HCT116 (cell line): ENCODE results near the gene GOLGA6A. TPM values are rescaled to one million over a fixed set of nuclear protein-coding genes. Genes with fewer than 3 reads are reported as not detected.

Source experiments
- ATAC-seq: fragments of 200-7000 bp; cut with Tn5 transposase; 2 replicates; pipeline ENCODE4 v1.9.1; 2020; ENCODE audit warnings: mild to moderate bottlenecking, moderate library complexity
- BruUV-seq: library from RNA; stranded (reverse); fragments of 400-500 nt; replicated peaks from 2 replicates; lab custom pipeline; 2021; lab: Mats Ljungman, UMichigan
- CTCF ChIA-PET: fragments of 300-600 bp; sonication (Branson Sonifier 250); formaldehyde crosslinking; loops from one replicate; lab custom pipeline; 2021; ENCODE audit warnings: antibody characterized with exemption; lab: Charles Lee
- POLR2A ChIA-PET: fragments of 300-600, 350-600 bp; sonication (Branson Sonifier 250); formaldehyde crosslinking; loops from one replicate; lab custom pipeline; 2021; ENCODE audit warnings: antibody characterized with exemption; lab: Charles Lee
- RAD21 ChIA-PET, 2 experiments: fragments of 300-600 bp; sonication (Branson Sonifier 250); formaldehyde crosslinking; loops; one replicate each; lab custom pipeline; 2023; ENCODE audit warnings: low total read pairs in 2 of 2; ENCODE audit not compliant: uncharacterized antibody in 2 of 2, unreplicated experiment in 2 of 2, low non-redundant PET in 1 of 2; lab: Charles Lee
- DNase-seq: peaks from one replicate; pipeline ENCODE4 v3.0.0-alpha.2; 2010; ENCODE audit warnings: low read depth, low spot score
- H2AFZ ChIP-seq: fragments of 200-600 bp; shearing (Covaris generic), sonication (generic); 2 replicates; pipeline ENCODE4 v1.6.1; 2017; ENCODE audit warnings: low read depth, mixed run types, mixed read lengths, antibody characterized with exemption, low read length; ENCODE audit not compliant: poor library complexity, severe bottlenecking
- H3K27ac ChIP-seq: 2 replicates; pipeline ENCODE4 v1.5.1; 2012; ENCODE audit warnings: low read depth, low read length
- H3K27me3 ChIP-seq: fragments of 200-600 bp; sonication (generic); 2 replicates; pipeline ENCODE4 v1.6.1; 2016; ENCODE audit warnings: mixed run types, low read length, mixed read lengths; ENCODE audit not compliant: insufficient read depth
- H3K36me3 ChIP-seq, 2 experiments: fragments of 200-500 bp in 1 of 2; fragments of 200-600 bp in 1 of 2; sonication (Bioruptor generic) in 1 of 2; sonication (generic) in 1 of 2; 2 replicates each; pipeline versions ENCODE4 v1.5.1 to v1.6.1; 2014 to 2016; ENCODE audit warnings: low read length in 2 of 2, inconsistent platforms in 1 of 2, mixed read lengths in 1 of 2, mixed run types in 1 of 2; ENCODE audit not compliant: insufficient read depth in 2 of 2, control insufficient read depth in 1 of 2
- H3K4me1 ChIP-seq, 2 experiments: fragments of 200-600 bp in 1 of 2; sonication (generic) in 1 of 2; 2 replicates each; pipeline versions ENCODE4 v1.5.1 to v1.6.1; 2012 to 2017; ENCODE audit warnings: low read length in 2 of 2, inconsistent platforms in 1 of 2, mild to moderate bottlenecking in 1 of 2, mixed read lengths in 1 of 2, mixed run types in 1 of 2, moderate library complexity in 1 of 2; ENCODE audit not compliant: insufficient read depth in 2 of 2, control insufficient read depth in 1 of 2
- H3K4me2 ChIP-seq: fragments of 200-600 bp; sonication (generic); 2 replicates; pipeline ENCODE4 v1.6.1; 2017; ENCODE audit warnings: mixed run types, low read length, mixed read lengths
- H3K4me3 ChIP-seq, 2 experiments: fragments of 200-600 bp in 1 of 2; sonication (generic) in 1 of 2; replicated peaks in 1 of 2; 2 replicates each; pipeline ENCODE4 v1.5.1; 2011 to 2016; ENCODE audit warnings: low read length in 2 of 2, control low read depth in 1 of 2, low read depth in 1 of 2, mild to moderate bottlenecking in 1 of 2, mixed read lengths in 1 of 2, mixed run types in 1 of 2
- H3K79me2 ChIP-seq: fragments of 200-600 bp; sonication (generic); 2 replicates; pipeline ENCODE4 v1.6.1; 2017; ENCODE audit warnings: mild to moderate bottlenecking, mixed run types, low read length, moderate library complexity, mixed read lengths; ENCODE audit not compliant: insufficient read depth
- H3K9ac ChIP-seq: fragments of 200-600 bp; sonication (generic); 2 replicates; pipeline ENCODE4 v1.6.1; 2016; ENCODE audit warnings: low read length, mixed read lengths
- H3K9me2 ChIP-seq: fragments of 200-600 bp; sonication (generic), shearing (Covaris generic); 2 replicates; pipeline ENCODE4 v1.6.1; 2017; ENCODE audit warnings: mixed run types, mild to moderate bottlenecking, moderate library complexity; ENCODE audit not compliant: insufficient read depth
- H3K9me3 ChIP-seq, 2 experiments: fragments of 200-500 bp in 1 of 2; fragments of 200-600 bp in 1 of 2; sonication (Bioruptor generic) in 1 of 2; sonication (generic) in 1 of 2; 2 replicates each; pipeline ENCODE4 v1.6.1; 2014 to 2017; ENCODE audit warnings: low read length in 2 of 2, mixed read lengths in 2 of 2, inconsistent platforms in 1 of 2, low read depth in 1 of 2, mild to moderate bottlenecking in 1 of 2, mixed run types in 1 of 2, moderate library complexity in 1 of 2; ENCODE audit not compliant: control insufficient read depth in 1 of 2, insufficient read depth in 1 of 2
- H4K20me1 ChIP-seq: fragments of 200-600 bp; sonication (generic), shearing (Covaris generic); 2 replicates; pipeline ENCODE4 v1.6.1; 2017; ENCODE audit warnings: mixed run types, mild to moderate bottlenecking, moderate library complexity; ENCODE audit not compliant: insufficient read depth
- CEBPB ChIP-seq: IDR thresholded peaks from 2 replicates; pipeline ENCODE4 v1.6.1; 2012; ENCODE audit warnings: low read depth
- EZH2phosphoT487 ChIP-seq: fragments of 200-600 bp; IDR thresholded peaks from 2 replicates; pipeline ENCODE4 v1.6.1; 2018; ENCODE audit warnings: antibody characterized with exemption, borderline replicate concordance
- POLR2A ChIP-seq: IDR thresholded peaks from 2 replicates; pipeline ENCODE4 v1.7.0; 2011; ENCODE audit warnings: borderline replicate concordance; ENCODE audit not compliant: insufficient read depth, insufficient read length; ENCODE audit errors: extremely low read depth
- RAD21 ChIP-seq: IDR thresholded peaks from 2 replicates; pipeline ENCODE4 v1.6.1; 2012; ENCODE audit warnings: low read depth, mild to moderate bottlenecking
- SIN3A ChIP-seq: IDR thresholded peaks from 2 replicates; pipeline ENCODE4 v1.6.1; 2012; ENCODE audit warnings: low read depth
- TCF7L2 ChIP-seq: IDR thresholded peaks from 2 replicates; pipeline ENCODE4 v1.7.0; 2011; ENCODE audit warnings: borderline replicate concordance, inconsistent platforms; ENCODE audit not compliant: insufficient read depth, insufficient read length; ENCODE audit errors: extremely low read depth
- ZFX ChIP-seq: fragments of 450-650 bp; IDR thresholded peaks from 2 replicates; pipeline ENCODE4 v1.6.1; 2017
- ZNF274 ChIP-seq: fragments of 200-500 bp; sonication (Bioruptor generic); IDR thresholded peaks from 2 replicates; pipeline ENCODE4 v1.6.1; 2014; ENCODE audit warnings: mild to moderate bottlenecking, low read depth, low read length, inconsistent platforms
- intact Hi-C: fragments of 100-400 bp; cut with micrococcal nuclease; formaldehyde crosslinking; loops from 2 replicates; pipeline ENCODE4 v1.10.0; 2022
- total RNA-seq: library from RNA; stranded (reverse); gene quantifications from one replicate; pipeline ENCODE4 v1.2.1, GENCODE V29; 2021; ENCODE audit not compliant: unreplicated experiment
- TF ChIP-seq, protein P1 (sequence below), 3 experiments: fragments of 200-600 bp in 1 of 3; sonication (generic) in 1 of 3; IDR thresholded peaks in 2 of 3; conservative IDR thresholded peaks in 1 of 3; 2 replicates each; pipeline ENCODE4 v1.5.1; 2012 to 2017; ENCODE audit warnings: low read depth in 2 of 3, low read length in 2 of 3, antibody characterized with exemption in 1 of 3, borderline replicate concordance in 1 of 3, control low read depth in 1 of 3, mild to moderate bottlenecking in 1 of 3, mixed read lengths in 1 of 3, mixed run types in 1 of 3, moderate library complexity in 1 of 3; ENCODE audit not compliant: insufficient read depth in 1 of 3

Gene GOLGA6A
- total RNA-seq, 1 experiment from 2014 or later, result 0.39 TPM

- Histone ChIP-seq H3K27ac (no peak overlapping the region), H4K20me1 (no peaks in the 10 kb centered on the region), H3K9me3 (no peaks in the 10 kb centered on the region), H3K27me3 (no peaks in the 10 kb centered on the region; the same call in 1 of the 2 replicates), H3K4me2 (no peak overlapping the region), H3K9me2 (no peaks in the 10 kb centered on the region), H3K79me2 (no peaks in the 10 kb centered on the region), H3K9ac (no peak overlapping the region), H3K36me3 (no peaks in the 10 kb centered on the region), H3K4me3 (no peak overlapping the region), H3K4me1 (peaks cover 0 to 9% of the 10 kb centered on the region in 2 experiments; a peak in 2 of 4 replicates), H2AFZ (no peak overlapping the region)
- no TSS peak for BruUV-seq
- ATAC-seq (no peak), DNase-seq (no peak)
- RAD21 ChIA-PET, result no interaction called here
- TF ChIP-seq TCF7L2, result no peak
- TF ChIP-seq ZFX, result no peak
- no peak for TF ChIP-seq EZH2phosphoT487
- TF ChIP-seq, protein P1, sequence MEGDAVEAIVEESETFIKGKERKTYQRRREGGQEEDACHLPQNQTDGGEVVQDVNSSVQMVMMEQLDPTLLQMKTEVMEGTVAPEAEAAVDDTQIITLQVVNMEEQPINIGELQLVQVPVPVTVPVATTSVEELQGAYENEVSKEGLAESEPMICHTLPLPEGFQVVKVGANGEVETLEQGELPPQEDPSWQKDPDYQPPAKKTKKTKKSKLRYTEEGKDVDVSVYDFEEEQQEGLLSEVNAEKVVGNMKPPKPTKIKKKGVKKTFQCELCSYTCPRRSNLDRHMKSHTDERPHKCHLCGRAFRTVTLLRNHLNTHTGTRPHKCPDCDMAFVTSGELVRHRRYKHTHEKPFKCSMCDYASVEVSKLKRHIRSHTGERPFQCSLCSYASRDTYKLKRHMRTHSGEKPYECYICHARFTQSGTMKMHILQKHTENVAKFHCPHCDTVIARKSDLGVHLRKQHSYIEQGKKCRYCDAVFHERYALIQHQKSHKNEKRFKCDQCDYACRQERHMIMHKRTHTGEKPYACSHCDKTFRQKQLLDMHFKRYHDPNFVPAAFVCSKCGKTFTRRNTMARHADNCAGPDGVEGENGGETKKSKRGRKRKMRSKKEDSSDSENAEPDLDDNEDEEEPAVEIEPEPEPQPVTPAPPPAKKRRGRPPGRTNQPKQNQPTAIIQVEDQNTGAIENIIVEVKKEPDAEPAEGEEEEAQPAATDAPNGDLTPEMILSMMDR (IDR thresholded peaks at IDR 0.05 in 2 of 3, conservative IDR thresholded peaks at IDR 0.05 in 1 of 3; ENCODE audit: borderline replicate concordance in 1 of 3, insufficient read depth in 1 of 3, low read depth in 2 of 3, low read length in 2 of 3), result no peak
- TF ChIP-seq CEBPB, result no peak
- no peak for TF ChIP-seq RAD21
- TF ChIP-seq POLR2A, result no peak
- no peak for TF ChIP-seq ZNF274
- no peak for TF ChIP-seq SIN3A
- CTCF ChIA-PET, result interaction anchor here (2.3 kb wide), 1 partner anchor 184 kb away, joined by 10 read pairs; no protein-coding TSS in a partner anchor
- intact Hi-C loops, result no loop called here
- POLR2A ChIA-PET, result no interaction called here
Measured at GRCh38 chr15:74124196-74124595, 41.8 kb upstream of the GOLGA6A start.
